Ectodermal cell (in vitro differentiated cells): ENCODE results near the gene MARCHF6.
A peak's percentile ranks its signal among the peaks of the same experiment; 100 is the strongest.

Experiments used
- H3K27ac ChIP-seq: 2 replicates; pipeline ENCODE4 v1.7.0; 2013; ENCODE audit warnings: mild to moderate bottlenecking, low read depth, low read length; ENCODE audit not compliant: insufficient read depth, poor library complexity, severe bottlenecking
- H3K27me3 ChIP-seq: 2 replicates; pipeline ENCODE4 v1.7.0; 2013; ENCODE audit warnings: mild to moderate bottlenecking, low read length; ENCODE audit not compliant: insufficient read depth, control insufficient read depth, poor library complexity, severe bottlenecking
- H3K36me3 ChIP-seq: one replicate; pipeline ENCODE4 v1.7.0; 2013; ENCODE audit warnings: low read length; ENCODE audit not compliant: control insufficient read depth, insufficient read depth
- H3K4me1 ChIP-seq: one replicate; pipeline ENCODE4 v1.7.0; 2013; ENCODE audit warnings: low read length; ENCODE audit not compliant: control insufficient read depth, insufficient read depth
- H3K4me3 ChIP-seq: 2 replicates; pipeline ENCODE4 v1.7.0; 2013; ENCODE audit warnings: low read depth, low read length, control low read depth; ENCODE audit not compliant: insufficient read depth
- H3K9me3 ChIP-seq: 2 replicates; pipeline ENCODE4 v1.7.0; 2013; ENCODE audit warnings: mild to moderate bottlenecking, low read length, moderate library complexity; ENCODE audit not compliant: control insufficient read depth
- WGBS, 2 experiments: methylation state at CpG; one replicate each; pipeline ENCODE4 v1.1.7; 2013; ENCODE audit warnings: missing lambda C conversion rate in 2 of 2; 5-methylcytosine and 5-hydroxymethylcytosine counted together

The MARCHF6 gene

DNA sequence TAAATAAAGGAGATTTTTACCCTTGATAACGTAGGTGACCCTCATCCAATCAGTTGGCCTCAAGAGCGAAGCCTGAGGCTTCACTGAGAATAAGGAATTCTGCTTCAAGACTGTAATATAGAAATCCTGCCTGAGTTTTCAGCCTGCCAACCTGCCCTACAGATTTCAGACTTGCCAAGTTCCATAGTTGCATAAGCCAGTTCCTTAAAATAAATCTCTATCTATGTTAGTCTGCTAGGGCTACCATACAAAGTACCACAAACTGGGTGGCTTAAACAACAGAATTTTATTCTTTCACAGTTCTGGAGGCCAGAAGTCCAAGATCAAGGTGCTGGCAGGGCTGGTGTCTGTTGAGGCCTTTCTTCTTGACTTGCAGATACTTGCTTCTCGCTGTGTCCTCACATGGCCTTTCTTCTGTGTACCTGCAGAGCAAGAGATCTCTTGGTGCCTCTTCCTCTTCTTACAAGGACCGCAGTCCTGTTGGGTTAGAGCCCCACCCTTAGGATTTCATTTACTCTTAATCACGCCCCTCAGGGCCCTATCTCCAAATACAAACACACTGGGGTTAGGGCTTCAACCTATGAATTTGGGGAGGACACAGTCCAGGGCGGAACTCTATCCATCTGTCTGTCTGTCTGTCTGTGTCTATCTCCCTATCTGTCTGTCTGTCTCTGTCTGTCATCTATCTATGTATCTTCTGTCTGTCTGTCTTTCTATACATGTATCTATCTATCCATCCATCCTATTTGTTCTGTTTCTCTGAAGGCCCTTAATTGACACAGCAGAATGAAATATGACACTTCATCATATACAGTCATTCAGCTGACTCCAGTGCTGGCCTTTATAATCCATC lies 28.8 kb upstream of the MARCHF6 start:
- Histone ChIP-seq H3K27ac (no peak overlapping the region), H3K9me3 (no peaks in the 10 kb centered on the region), H3K4me3 (no peak overlapping the region), H3K36me3 (no peaks in the 10 kb centered on the region), H3K27me3 (peaks cover 6% of the 10 kb centered on the region), H3K4me1 (no peaks in the 10 kb centered on the region)
- WGBS, 2 experiments: 90 to 94% methylated on average over 6 of the region's 6 CpGs

DNA sequence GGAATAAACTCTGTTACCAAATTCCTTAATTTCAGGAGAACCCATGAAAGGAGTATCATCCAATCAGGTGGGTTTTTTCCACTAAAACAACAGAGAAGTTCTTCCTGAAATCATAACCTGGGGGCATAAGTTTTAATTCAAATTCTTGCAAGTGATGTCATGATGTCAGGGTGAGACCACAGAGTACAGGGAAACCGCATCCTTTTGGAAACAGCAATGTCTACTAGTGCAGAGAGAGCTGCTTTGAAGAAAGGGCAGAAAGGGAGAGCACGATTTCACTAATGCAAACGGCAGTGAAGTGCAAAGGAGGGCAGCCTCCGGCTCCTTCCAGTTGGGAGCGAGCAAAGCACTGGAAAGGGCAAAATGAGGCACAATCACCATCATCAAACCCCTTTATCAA lies 25.2 kb upstream of the MARCHF6 start:
- Histone ChIP-seq H3K4me1 (no peaks in the 10 kb centered on the region), H3K4me3 (no peak overlapping the region), H3K27me3 (peaks cover 42% of the 10 kb centered on the region), H3K36me3 (no peaks in the 10 kb centered on the region), H3K9me3 (no peaks in the 10 kb centered on the region), H3K27ac (no peak overlapping the region)
- WGBS, 2 experiments: 87% methylated on average over 5 of the region's 5 CpGs

DNA sequence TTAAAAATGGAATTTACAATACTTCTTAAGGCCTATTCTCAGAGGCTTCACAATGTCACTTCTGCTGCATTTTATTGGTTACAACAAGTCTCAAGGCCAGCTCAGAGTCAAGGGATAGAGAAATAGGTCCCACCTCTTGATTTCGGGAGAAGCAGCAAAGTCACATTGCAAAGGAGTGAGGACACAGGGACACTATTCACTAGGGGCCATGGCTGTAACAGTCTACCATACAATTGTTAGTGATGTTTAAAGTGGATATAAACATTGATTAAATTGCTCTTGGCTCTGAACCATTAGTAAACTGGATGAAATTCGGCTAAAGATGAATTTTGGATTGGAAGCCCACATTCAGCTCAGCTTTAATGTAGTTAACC lies 24.1 kb upstream of the MARCHF6 start:
- Histone ChIP-seq H3K27ac (no peak overlapping the region), H3K9me3 (no peaks in the 10 kb centered on the region), H3K4me3 (no peak overlapping the region), H3K4me1 (no peaks in the 10 kb centered on the region), H3K36me3 (no peaks in the 10 kb centered on the region), H3K27me3 (peaks cover 53% of the 10 kb centered on the region)
- 84 to 93% methylated on average over 2 of the region's 2 CpGs for WGBS, 2 experiments

DNA sequence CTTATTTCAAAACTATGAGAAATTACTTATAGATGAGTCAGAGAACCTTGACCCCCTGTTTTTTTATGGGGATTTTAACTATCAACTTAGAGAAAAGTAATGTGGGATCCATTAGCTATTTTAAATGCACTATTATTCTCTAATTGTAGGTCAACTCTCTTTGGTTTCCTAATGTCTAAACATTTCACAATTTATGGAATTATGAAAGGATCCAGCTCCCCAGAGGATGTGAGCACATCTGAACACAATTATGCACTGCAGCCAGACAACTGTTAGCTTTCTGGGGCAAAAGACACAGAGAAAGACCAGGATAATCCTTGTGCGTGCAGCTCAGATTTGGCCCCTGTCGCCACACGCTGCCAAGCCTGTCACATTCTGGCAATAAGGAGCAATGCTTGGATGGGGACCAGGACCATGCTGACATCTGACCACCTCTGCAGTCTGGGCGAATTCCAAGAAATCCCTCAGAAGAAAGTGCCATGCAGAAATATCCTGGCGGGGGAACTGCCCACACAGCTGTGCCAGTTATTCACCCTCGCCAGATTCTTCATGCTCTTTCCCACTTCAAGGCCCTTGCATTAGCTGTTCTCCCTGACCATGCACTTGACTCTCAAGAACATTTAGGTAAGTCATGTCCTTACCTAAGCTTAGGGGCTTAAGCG lies 23.5 kb upstream of the MARCHF6 start:
- Histone ChIP-seq H3K4me1 (no peaks in the 10 kb centered on the region), H3K36me3 (no peaks in the 10 kb centered on the region), H3K27me3 (peaks cover 58% of the 10 kb centered on the region), H3K9me3 (no peaks in the 10 kb centered on the region), H3K4me3 (no peak overlapping the region), H3K27ac (no peak overlapping the region)
- 92 to 93% methylated on average over 7 of the region's 7 CpGs for WGBS, 2 experiments

DNA sequence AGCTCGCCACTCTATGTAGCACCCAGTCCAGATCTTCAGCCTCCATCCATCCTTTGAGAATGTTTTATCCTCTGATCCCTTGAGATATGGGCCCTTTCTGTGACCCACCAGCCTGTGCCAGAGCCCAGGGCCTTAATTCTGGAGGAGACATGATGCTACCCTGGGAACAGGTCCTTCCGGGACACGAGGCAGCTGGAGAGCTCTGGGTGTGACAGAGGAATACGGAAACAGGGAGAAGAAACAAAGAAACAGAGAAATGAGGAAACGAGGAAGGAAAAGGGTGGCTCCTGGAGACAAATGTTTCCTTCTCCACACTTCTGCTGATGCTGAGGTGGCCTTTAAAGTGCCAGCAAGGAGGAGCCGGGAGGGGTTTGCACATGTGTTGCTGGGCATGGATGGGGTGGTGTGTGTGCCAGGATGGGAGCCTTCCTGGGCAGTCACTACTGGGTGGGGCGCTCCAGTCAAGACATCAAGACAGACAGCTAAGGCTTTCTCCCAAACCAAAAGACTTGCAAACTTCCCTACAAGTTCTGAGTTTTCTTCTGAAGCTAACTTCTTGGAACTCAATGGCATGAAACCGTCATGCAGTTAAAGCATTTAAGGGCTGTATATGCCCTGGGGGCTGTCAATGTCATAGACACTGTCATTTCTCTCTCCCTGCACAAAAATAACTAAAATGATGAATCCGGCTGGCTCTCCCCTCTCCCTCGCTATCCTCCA lies 22.8 kb upstream of the MARCHF6 start:
- Histone ChIP-seq H3K9me3 (no peaks in the 10 kb centered on the region), H3K4me3 (no peak overlapping the region), H3K4me1 (no peaks in the 10 kb centered on the region), H3K27ac (no peak overlapping the region), H3K36me3 (no peaks in the 10 kb centered on the region), H3K27me3 (peaks cover 63% of the 10 kb centered on the region)
- 90 to 93% methylated on average over 10 of the region's 10 CpGs for whole genome bisulfite sequencing, 2 experiments

DNA sequence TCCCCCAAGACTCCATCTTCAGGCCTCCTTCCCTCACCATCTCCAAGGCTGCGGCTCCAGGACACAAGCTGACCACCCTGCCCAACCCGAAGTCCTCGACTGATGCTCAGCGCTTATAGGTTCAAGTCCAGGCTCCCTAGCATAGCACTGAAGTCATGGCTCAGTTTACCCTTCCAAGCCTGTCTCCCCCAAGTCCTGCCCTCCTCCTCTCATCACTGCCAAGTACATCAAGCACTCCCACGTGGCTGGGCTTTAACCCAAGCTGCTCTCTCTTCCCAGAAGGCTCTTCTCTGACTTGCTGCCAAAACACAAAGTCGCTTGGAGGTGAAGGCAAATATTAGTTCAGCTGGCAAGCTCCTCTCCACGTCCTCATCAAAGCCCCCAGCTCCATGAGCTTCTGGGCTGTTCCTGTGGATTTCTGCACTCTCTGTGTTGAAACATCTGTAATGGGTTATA lies 22.1 kb upstream of the MARCHF6 start:
- H3K9me3 ChIP-seq: no peaks in the 10 kb centered on the region
- H3K36me3 ChIP-seq: no peaks in the 10 kb centered on the region
- no peak overlapping the region for H3K27ac ChIP-seq
- peaks cover 63% of the 10 kb centered on the region for H3K27me3 ChIP-seq
- H3K4me1 ChIP-seq: no peaks in the 10 kb centered on the region
- no peak overlapping the region for H3K4me3 ChIP-seq
- WGBS, 2 experiments: 74 to 75% methylated on average over 7 of the region's 7 CpGs

DNA sequence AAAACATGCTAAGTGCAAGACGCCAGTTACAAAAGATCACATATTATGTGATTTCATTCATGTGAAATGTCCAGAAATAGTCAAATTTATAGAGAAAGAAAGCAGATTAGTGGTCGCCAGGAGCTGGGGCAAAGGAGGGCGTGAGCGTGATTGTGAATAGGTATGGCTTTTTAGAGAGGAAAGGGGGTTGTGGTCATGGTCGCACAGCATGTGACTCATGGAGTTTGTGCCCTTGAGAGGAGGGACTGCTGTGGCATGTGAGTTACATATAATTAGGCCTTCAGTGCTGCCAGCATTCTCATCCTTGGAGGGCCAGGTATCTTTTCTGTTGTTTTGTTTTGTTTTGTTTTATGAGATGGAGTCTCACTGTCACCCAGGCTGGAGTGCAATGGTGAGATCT lies 21.2 kb upstream of the MARCHF6 start:
- Histone ChIP-seq H3K4me3 (no peak overlapping the region), H3K36me3 (no peaks in the 10 kb centered on the region), H3K27me3 (peaks cover 63% of the 10 kb centered on the region), H3K27ac (no peak overlapping the region), H3K4me1 (no peaks in the 10 kb centered on the region), H3K9me3 (no peaks in the 10 kb centered on the region)
- 92 to 93% methylated on average over 5 of the region's 5 CpGs for WGBS, 2 experiments

DNA sequence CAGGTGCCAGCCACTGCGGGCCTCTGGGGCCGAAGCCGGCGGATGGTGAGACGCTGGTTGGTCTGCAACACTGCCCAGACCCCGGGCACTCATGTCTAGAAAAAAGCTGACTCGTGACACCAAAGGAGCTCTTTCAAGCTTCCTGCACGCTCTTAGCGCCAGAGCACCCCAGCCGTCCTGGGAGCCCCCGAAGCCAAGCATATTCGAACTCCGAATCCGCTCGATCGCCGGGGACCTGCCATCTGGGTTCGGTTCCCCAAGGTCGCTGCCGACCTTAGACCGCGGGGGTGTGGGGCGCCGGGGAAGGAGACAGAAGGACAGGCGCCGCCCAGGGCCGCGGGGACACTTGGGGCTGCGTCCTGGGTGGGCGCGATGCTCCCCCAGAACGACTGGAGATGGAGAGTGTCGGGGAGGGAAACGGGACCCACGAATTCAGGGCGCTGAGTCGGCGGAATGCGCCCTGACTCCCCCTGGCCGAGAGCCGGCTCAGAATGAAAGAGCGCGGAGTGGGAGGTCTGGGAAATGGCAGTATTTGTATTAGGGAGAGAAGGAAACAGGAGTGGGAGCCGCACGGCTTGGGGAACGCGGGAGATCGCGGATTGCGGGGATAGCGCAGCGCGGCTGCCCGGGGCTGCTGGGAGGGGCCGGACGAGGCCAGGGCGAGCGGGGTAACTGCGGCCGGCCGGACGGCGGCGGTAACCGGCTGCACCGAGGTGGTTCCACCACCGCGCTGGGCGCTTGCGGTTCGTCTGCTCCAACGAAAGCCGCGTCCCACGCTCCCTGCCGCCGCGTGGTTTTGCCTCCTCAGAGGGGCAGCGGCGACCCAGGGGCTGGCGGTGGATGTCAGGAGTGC lies 20.1 kb upstream of the MARCHF6 start:
- Histone ChIP-seq H3K27ac (no peak overlapping the region), H3K4me1 (no peaks in the 10 kb centered on the region), H3K4me3 (peak overlapping the region; percentile 52), H3K27me3 (peaks cover 63% of the 10 kb centered on the region), H3K36me3 (no peaks in the 10 kb centered on the region), H3K9me3 (no peaks in the 10 kb centered on the region)
- 2% methylated on average over 81 of the region's 81 CpGs for WGBS, 2 experiments

DNA sequence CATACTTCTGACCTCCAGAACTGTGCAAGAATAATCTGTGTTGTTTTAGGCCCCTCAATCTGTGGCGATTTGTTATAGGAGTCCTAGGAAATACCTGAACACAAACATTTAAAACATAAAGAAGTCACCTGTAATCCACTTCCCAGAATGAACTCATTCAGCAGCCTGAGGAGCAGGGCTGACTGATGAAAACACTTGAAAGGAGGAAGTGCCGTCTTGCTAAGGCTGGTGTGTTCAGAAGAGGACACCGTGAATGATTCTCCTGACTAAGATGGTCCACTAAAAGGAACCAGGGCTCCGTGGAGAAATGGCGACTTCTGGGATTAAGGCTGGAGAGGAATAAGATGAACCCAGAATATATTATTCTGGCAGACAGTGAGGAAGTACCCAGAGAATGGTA lies 18.7 kb upstream of the MARCHF6 start:
- Histone ChIP-seq H3K4me3 (no peak overlapping the region), H3K27ac (no peak overlapping the region), H3K4me1 (peaks cover 4% of the 10 kb centered on the region), H3K9me3 (no peaks in the 10 kb centered on the region), H3K27me3 (peaks cover 56% of the 10 kb centered on the region), H3K36me3 (no peaks in the 10 kb centered on the region)
- 88 to 91% methylated on average over 5 of the region's 5 CpGs for WGBS, 2 experiments
